ELR (cell line): Measurements from ENCODE around the gene CAPN5.

ENCODE experiments used
- DNase-seq: peaks from one replicate; pipeline ENCODE4 v3.0.0-alpha.2; 2015; ENCODE audit warnings: low read depth

The CAPN5 gene

GRCh38 chr11:77151804-77152509 is 85.2 kb downstream of the CAPN5 start:
- no peak for DNase-seq

GRCh38 chr11:77152846-77153245 is 86.1 kb downstream of the CAPN5 start:
- no peak for DNase-seq

- DNase-seq: no peak
Measured at GRCh38 chr11:77153276-77154185, 86.8 kb downstream of the CAPN5 start.

GRCh38 chr11:77154381-77155081 is 87.8 kb downstream of the CAPN5 start:
- DNase-seq: no peak

GRCh38 chr11:77155082-77155475 is 88.3 kb downstream of the CAPN5 start:
- no peak for DNase-seq

- DNase-seq: no peak
Measured at GRCh38 chr11:77155556-77156130, 88.9 kb downstream of the CAPN5 start.

GRCh38 chr11:77156396-77157195 is 89.8 kb downstream of the CAPN5 start:
- no peak for DNase-seq

GRCh38 chr11:77158041-77158695 is 91.4 kb downstream of the CAPN5 start:
- DNase-seq: no peak

- DNase-seq: no peak
Measured at GRCh38 chr11:77159219-77159936, 92.6 kb downstream of the CAPN5 start.

GRCh38 chr11:77159937-77160495 is 93.2 kb downstream of the CAPN5 start:
- DNase-seq: no peak

- DNase-seq: no peak
Measured at GRCh38 chr11:77163271-77163670, 96.5 kb downstream of the CAPN5 start.

GRCh38 chr11:77165066-77165465 is 98.3 kb downstream of the CAPN5 start:
- DNase-seq: no peak

GRCh38 chr11:77166021-77166420 is 99.2 kb downstream of the CAPN5 start:
- DNase-seq: no peak

GRCh38 chr11:77167111-77167626 is 100.4 kb downstream of the CAPN5 start:
- no peak for DNase-seq

- DNase-seq: no peak
Measured at GRCh38 chr11:77167791-77168190, 101.0 kb downstream of the CAPN5 start.

GRCh38 chr11:77170107-77170506 is 103.3 kb downstream of the CAPN5 start:
- no peak for DNase-seq

- no peak for DNase-seq
Measured at GRCh38 chr11:77171254-77171653, 104.5 kb downstream of the CAPN5 start.

GRCh38 chr11:77171885-77172665 is 105.3 kb downstream of the CAPN5 start:
- DNase-seq: no peak

- DNase-seq: no peak
Measured at GRCh38 chr11:77172666-77172982, 105.9 kb downstream of the CAPN5 start.
